Measurements from ENCODE around the gene SLC35G6.

The SLC35G6 gene

DNA sequence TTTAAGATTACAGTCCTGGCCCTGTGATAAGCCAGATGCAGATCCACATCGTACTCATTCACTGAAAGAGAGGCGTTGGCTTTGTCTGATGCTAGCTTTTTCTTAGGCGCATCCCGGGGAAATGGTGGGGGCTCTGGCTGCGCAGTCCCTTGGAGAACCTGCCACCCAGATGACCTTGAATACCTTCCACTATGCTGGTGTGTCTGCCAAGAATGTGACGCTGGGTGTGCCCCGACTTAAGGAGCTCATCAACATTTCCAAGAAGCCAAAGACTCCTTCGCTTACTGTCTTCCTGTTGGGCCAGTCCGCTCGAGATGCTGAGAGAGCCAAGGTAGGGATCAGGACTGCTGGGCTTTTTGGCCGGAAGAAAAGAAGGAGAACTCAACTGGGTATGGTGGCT, 26.9 kb downstream of the SLC35G6 start:
- DNase-seq (ENCODE audit: low read depth): no peak

GRCh38 chr17:7508846-7509245, 27.6 kb downstream of the SLC35G6 start:
- DNase-seq (ENCODE audit: low read depth): no peak

- DNase-seq (ENCODE audit: low read depth): no peak
Observed at GRCh38 chr17:7509937-7510336, 28.7 kb downstream of the SLC35G6 start.

DNA sequence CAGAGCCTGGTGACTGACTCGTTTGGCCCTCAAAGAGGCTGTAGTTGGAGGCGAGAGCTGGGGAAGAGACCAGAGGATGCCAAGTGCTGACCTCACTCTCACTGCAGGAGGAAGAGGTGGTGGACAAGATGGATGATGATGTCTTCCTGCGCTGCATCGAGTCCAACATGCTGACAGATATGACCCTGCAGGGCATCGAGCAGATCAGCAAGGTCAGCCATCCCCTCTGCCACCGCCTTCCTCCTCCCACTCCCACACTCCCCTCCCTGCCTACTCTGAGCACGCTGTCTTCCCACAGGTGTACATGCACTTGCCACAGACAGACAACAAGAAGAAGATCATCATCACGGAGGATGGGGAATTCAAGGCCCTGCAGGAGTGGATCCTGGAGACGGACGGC, 29.9 kb downstream of the SLC35G6 start:
- DNase-seq (ENCODE audit: low read depth): no peak

DNA sequence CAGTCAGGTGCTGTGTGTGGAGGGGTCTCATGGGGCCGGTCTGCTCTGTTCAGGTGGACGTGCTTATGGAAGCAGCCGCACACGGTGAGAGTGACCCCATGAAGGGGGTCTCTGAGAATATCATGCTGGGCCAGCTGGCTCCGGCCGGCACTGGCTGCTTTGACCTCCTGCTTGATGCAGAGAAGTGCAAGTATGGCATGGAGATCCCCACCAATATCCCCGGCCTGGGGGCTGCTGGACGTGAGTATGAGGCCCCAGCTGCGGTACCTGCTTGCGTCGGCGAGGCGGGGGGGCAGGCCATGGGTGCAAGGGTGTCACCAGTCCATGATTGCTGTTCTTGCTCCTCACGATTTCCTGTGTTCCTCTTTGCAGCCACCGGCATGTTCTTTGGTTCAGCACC, 30.9 kb downstream of the SLC35G6 start:
- DNase-seq (ENCODE audit: low read depth): no peak

GRCh38 chr17:7512824-7513540, 31.7 kb downstream of the SLC35G6 start:
- DNase-seq (ENCODE audit: low read depth): no peak

GRCh38 chr17:7513850-7514419, 32.7 kb downstream of the SLC35G6 start:
- DNase-seq (ENCODE audit: low read depth): no peak

- DNase-seq (ENCODE audit: low read depth): no peak
Observed at GRCh38 chr17:7515911-7516610, 34.8 kb downstream of the SLC35G6 start.

GRCh38 chr17:7523033-7523432, 41.8 kb downstream of the SLC35G6 start:
- DNase-seq (ENCODE audit: low read depth): no peak

- no peak for DNase-seq (ENCODE audit: low read depth)
Observed at GRCh38 chr17:7528842-7529241, 47.6 kb downstream of the SLC35G6 start.

GRCh38 chr17:7530023-7530900, 49.0 kb downstream of the SLC35G6 start:
- no peak for DNase-seq (ENCODE audit: low read depth)

All from HS-5 (cell line).